Tibial nerve (tissue), 4 donors: ENCODE measurements around the gene GNG7.

Experiments
- EP300 ChIP-seq, 2 donors: sonication (generic); formaldehyde crosslinking; IDR thresholded peaks; one replicate each; pipeline ENCODE4 v1.6.1; 2017; ENCODE audit warnings: antibody characterized with exemption in 2 of 2, mild to moderate bottlenecking in 1 of 2
- POLR2A ChIP-seq, 2 donors: fragments of 450-650 bp; IDR thresholded peaks; one replicate each; pipeline ENCODE4 v1.6.1; 2017; ENCODE audit warnings: antibody characterized with exemption in 2 of 2, mild to moderate bottlenecking in 2 of 2, moderate library complexity in 2 of 2
- TF ChIP-seq, protein P1 (sequence below), 5 experiments: fragments of 200-600 bp in 3 of 5; fragments of 450-650 bp in 2 of 5; sonication (generic) in 3 of 5; IDR thresholded peaks; one replicate each; pipeline ENCODE4 v1.5.1; 2016 to 2019; ENCODE audit warnings: antibody characterized with exemption in 5 of 5, mild to moderate bottlenecking in 3 of 5, moderate library complexity in 2 of 5

DNA sequence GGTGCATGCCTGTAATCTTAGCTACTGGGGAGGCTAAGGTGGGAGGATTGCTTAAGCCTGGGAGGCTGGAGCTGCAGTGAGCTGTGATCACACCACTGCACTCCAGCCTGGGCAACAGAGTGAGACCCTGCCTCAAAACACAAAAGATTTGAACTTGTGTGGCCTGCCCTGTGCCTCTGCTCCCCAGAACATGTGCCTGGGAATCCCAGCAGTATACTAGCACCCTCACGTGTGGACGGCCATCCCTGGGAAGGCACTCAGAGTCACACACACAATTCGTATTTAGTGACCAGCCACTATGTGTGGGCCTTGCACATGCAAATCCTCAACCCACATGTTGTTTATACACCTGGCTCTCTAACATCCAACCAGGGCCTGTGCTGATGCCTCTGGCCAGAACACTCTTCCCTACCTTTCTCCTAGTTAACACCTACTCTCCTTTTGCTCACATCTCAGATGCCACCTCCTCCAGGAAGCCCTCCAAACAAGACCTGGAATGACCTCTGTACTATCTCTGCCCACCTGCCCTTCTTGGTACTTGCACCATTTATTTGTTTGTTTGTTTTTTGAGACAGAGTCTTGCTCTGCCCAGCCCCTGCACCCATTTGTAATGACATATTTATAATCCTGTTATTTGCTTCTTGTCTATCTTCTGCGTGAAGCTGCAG, 218.9 kb downstream of the GNG7 start:
- TF ChIP-seq, protein P1, sequence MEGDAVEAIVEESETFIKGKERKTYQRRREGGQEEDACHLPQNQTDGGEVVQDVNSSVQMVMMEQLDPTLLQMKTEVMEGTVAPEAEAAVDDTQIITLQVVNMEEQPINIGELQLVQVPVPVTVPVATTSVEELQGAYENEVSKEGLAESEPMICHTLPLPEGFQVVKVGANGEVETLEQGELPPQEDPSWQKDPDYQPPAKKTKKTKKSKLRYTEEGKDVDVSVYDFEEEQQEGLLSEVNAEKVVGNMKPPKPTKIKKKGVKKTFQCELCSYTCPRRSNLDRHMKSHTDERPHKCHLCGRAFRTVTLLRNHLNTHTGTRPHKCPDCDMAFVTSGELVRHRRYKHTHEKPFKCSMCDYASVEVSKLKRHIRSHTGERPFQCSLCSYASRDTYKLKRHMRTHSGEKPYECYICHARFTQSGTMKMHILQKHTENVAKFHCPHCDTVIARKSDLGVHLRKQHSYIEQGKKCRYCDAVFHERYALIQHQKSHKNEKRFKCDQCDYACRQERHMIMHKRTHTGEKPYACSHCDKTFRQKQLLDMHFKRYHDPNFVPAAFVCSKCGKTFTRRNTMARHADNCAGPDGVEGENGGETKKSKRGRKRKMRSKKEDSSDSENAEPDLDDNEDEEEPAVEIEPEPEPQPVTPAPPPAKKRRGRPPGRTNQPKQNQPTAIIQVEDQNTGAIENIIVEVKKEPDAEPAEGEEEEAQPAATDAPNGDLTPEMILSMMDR (IDR thresholded peaks at IDR 0.05) = no peak
- TF ChIP-seq POLR2A (IDR thresholded peaks at IDR 0.05) (no peak), EP300 (IDR thresholded peaks at IDR 0.05) (no peak)
